ENCODE measurements around the gene CTSV. TPM values are rescaled to one million over a fixed set of nuclear protein-coding genes. Genes with fewer than 3 reads are reported as not detected.
"Not testable (repeated sequence)": the region's sequence is repeated elsewhere in the genome, so short reads cannot be mapped to it uniquely, and the experiment has no call there.

The CTSV gene
- total RNA-seq, 3 donors from 2014 or later (not counting 1 experiment from before 2014, with no cell fraction given), result 0.05 TPM; not detected in 2

DNA sequence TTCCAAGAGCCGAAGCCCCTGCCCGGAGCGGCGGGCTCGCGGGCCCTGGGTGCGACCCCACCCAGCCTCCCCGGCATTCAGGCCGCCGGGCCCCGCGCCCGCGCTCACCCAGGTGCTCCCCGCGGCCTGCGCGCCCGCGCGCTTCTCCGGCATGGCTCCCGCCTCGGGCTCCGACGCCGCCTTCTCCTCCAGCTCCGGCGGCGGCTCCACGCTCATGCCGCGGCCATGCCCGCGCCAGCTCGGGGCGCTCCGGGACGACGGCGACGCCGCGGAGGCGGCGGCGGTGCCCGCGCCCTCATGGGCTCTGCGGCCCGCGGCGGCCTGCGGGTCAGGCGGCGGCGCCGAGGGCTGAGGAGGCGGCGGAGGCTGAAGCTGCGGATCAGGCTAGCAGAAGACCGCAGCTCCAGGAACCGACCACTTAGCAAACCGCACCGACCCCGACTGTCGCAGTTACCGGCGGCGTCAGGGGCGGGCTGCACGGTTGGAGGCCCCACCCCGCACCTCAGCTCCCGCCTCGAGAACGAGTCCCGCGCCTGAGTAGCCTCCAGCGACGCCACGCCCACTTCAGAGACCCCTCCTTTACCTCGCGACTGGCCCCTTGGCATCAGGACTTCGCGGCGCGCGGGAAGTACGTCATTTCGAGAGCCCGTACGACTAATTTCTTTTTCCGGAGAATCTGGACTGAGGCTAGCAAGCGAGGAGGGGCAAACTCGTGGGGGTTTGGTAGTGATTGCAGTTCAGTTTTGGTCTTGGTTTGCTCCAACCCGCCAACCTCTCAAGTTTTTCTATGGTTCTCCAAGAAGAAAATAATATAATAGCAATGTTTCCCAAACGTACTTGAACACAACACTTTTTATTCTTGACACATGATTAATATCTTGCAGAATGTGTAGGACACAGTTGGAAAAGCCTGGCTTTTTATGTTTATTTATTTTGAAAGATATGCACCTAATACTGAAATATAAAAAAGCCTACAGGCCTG, 25.5 kb downstream of the CTSV start:
- under 1% methylated on average over 66 of the region's 97 CpGs for WGBS (ENCODE audit: insufficient coverage)
- H3K9me3 ChIP-seq (ENCODE audit: control insufficient read depth, insufficient read depth, low read length); intact Hi-C loops (cut with micrococcal nuclease): not testable (repeated sequence)

DNA sequence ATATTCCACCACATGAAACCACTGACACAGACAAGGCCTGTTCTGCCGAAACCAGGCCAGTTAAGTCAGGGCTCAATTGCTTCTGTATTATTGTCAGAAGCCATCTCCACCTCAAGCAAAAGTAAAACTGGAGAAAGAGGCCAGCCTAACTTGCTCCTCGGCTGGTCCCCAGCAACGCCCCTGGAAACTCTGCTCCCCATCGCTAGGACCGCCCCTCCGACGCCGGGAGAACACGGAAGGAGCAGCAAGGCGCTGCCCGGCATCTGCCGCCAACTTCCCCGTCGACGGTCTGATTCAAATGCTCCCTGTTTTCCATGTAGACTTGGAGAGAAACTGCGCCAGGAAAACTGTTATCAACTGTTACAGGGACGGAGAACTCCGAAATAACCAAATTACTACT, 26.3 kb downstream of the CTSV start:
- H3K27me3 Mint-ChIP-seq (ENCODE audit: low read depth in 2 of 2); H3K4me1 ChIP-seq (ENCODE audit: control insufficient read depth, insufficient read depth, low read length); H3K9me3 ChIP-seq (ENCODE audit: control insufficient read depth, insufficient read depth, low read length); H3K9me3 Mint-ChIP-seq; intact Hi-C loops (cut with micrococcal nuclease); H3K36me3 ChIP-seq (ENCODE audit: control insufficient read depth, insufficient read depth, low read length); H3K27me3 ChIP-seq (ENCODE audit: control insufficient read depth, insufficient read depth, low read length); H3K36me3 Mint-ChIP-seq: not testable (repeated sequence)
- Mint-ChIP-seq H3K4me3 (peak overlapping the region; percentile 86), H3K4me1 (peaks cover 11 to 16% of the 10 kb centered on the region in 2 donors), H3K27ac (peak overlapping the region; percentile 80 to 83)
- ATAC-seq (peak; percentile 24 to 63 (median 32)), DNase-seq (peak in 1 of 2 donors; percentile 41)
- Histone ChIP-seq H3K4me3 (ENCODE audit: low read length) (peak overlapping the region; percentile 32), H3K27ac (ENCODE audit: low read length) (peak overlapping the region; percentile 61)
- WGBS (ENCODE audit: insufficient coverage), result 2% methylated on average over 6 of the region's 18 CpGs

More for the DNA sequence above, 25.5 kb downstream of the CTSV start:
- Histone ChIP-seq H3K27ac (ENCODE audit: low read length) (peak overlapping the region; percentile 80), H3K4me3 (ENCODE audit: low read length) (peak overlapping the region; percentile 61)
- not testable (repeated sequence) for H3K9me3 Mint-ChIP-seq; H3K4me1 ChIP-seq (ENCODE audit: control insufficient read depth, insufficient read depth, low read length); H3K36me3 Mint-ChIP-seq; H3K36me3 ChIP-seq (ENCODE audit: control insufficient read depth, insufficient read depth, low read length); H3K27me3 ChIP-seq (ENCODE audit: control insufficient read depth, insufficient read depth, low read length); H3K27me3 Mint-ChIP-seq (ENCODE audit: low read depth in 2 of 2)
- peaks cover 11 to 16% of the 10 kb centered on the region in 2 donors for H3K4me1 Mint-ChIP-seq
- H3K27ac Mint-ChIP-seq, result peak overlapping the region; percentile 89 to 91
- DNase-seq (peak; percentile 64 to 80), ATAC-seq (peak; percentile 96 to 98 (median 97))
- peak overlapping the region; percentile 93 for H3K4me3 Mint-ChIP-seq

DNA sequence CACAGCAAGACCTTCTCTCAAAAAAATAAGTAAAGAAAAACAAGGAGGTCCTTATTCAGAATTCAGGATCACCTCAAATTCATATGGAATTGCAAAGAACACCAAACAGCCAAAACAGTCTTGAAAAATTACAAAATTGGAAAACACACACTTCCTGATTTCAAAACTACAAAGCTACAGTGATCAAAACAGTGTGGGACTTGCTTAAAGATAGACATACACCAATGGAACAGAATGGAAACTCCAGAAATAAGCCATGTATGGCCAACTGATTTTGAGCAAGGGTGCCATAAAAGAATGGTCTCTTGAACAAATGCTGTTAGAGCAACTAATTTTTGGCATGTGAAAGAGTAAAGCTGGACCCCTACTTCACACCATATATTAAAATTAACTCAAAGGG, 36.7 kb downstream of the CTSV start:
- H3K9me3 Mint-ChIP-seq; H3K27ac Mint-ChIP-seq; H3K4me3 Mint-ChIP-seq; H3K4me1 ChIP-seq (ENCODE audit: control insufficient read depth, insufficient read depth, low read length); H3K4me3 ChIP-seq (ENCODE audit: low read length); H3K36me3 ChIP-seq (ENCODE audit: control insufficient read depth, insufficient read depth, low read length); H3K27me3 ChIP-seq (ENCODE audit: control insufficient read depth, insufficient read depth, low read length); H3K27me3 Mint-ChIP-seq (ENCODE audit: low read depth in 2 of 2); DNase-seq; H3K9me3 ChIP-seq (ENCODE audit: control insufficient read depth, insufficient read depth, low read length); H3K27ac ChIP-seq (ENCODE audit: low read length); ATAC-seq; intact Hi-C loops (cut with micrococcal nuclease); H3K36me3 Mint-ChIP-seq: not testable (repeated sequence)
- peaks cover 23% of the 10 kb centered on the region in 2 donors for H3K4me1 Mint-ChIP-seq

DNA sequence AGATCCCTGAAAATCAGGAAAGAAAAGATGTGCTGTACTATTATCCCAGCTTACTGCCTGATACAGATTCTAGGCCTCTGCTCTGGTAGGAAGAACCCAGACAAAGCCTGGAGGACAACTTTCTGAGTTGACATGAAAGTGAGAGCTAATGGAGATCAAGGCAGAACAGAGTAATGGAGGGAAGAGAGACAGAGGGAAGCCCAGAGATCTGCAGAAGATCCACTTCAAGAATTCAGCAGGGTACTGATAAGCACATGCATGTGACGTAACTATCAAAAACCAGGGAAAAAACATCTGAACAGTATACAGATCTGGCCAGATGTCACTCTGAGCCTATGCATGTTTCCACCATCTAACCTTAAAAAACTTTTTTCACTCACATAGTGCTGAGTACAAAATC, 37.6 kb downstream of the CTSV start:
- intact Hi-C loops (cut with micrococcal nuclease); H3K27me3 Mint-ChIP-seq (ENCODE audit: low read depth in 2 of 2); H3K4me1 ChIP-seq (ENCODE audit: control insufficient read depth, insufficient read depth, low read length); H3K27ac Mint-ChIP-seq; H3K9me3 ChIP-seq (ENCODE audit: control insufficient read depth, insufficient read depth, low read length); DNase-seq; H3K27me3 ChIP-seq (ENCODE audit: control insufficient read depth, insufficient read depth, low read length); H3K36me3 ChIP-seq (ENCODE audit: control insufficient read depth, insufficient read depth, low read length); ATAC-seq; H3K4me3 ChIP-seq (ENCODE audit: low read length); H3K36me3 Mint-ChIP-seq; H3K9me3 Mint-ChIP-seq; H3K4me3 Mint-ChIP-seq; H3K27ac ChIP-seq (ENCODE audit: low read length): not testable (repeated sequence)
- no CpG with 5 or more reads among the region's 1 CpG for WGBS (ENCODE audit: insufficient coverage)
- peaks cover 23% of the 10 kb centered on the region in 2 donors for H3K4me1 Mint-ChIP-seq

DNA sequence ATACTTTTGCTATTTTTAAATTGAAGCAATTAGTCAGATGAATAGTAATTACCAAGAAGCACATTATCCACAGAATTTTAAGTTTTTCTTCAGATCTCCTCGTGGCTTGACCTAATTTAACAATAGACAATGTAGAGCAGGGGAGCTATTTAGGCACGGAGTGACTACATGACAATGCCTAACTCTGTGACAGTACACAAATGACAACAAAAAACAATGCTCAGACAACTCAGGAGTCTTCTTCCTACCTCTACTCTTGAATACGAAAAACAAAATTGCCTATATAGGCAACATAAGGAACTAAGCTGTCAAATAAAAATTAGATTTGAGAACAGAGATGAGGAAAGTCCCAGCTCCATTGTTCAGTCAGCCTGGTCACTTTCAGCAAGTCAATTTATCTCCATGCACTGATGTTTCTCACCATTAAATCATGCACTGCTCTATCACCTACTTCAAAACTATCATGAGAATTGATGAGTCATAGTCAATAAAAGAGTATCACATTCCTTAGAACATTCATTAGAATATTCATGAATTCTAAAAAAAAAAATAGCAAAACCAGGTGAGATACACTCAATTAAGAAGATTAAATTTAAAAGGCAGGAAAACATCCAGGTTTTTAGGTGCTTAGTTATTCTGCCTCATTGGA, 38.7 kb downstream of the CTSV start:
- no CpG with 5 or more reads among the region's 3 CpGs for WGBS (ENCODE audit: insufficient coverage)
- H3K9me3 ChIP-seq (ENCODE audit: control insufficient read depth, insufficient read depth, low read length); H3K27me3 Mint-ChIP-seq (ENCODE audit: low read depth in 2 of 2); DNase-seq; H3K4me3 Mint-ChIP-seq; H3K36me3 Mint-ChIP-seq; intact Hi-C loops (cut with micrococcal nuclease); H3K27me3 ChIP-seq (ENCODE audit: control insufficient read depth, insufficient read depth, low read length); H3K36me3 ChIP-seq (ENCODE audit: control insufficient read depth, insufficient read depth, low read length); ATAC-seq; H3K4me3 ChIP-seq (ENCODE audit: low read length); H3K27ac ChIP-seq (ENCODE audit: low read length); H3K9me3 Mint-ChIP-seq; H3K4me1 ChIP-seq (ENCODE audit: control insufficient read depth, insufficient read depth, low read length); H3K27ac Mint-ChIP-seq: not testable (repeated sequence)
- peaks cover 18 to 23% of the 10 kb centered on the region in 2 donors for H3K4me1 Mint-ChIP-seq

- H3K27me3 ChIP-seq (ENCODE audit: control insufficient read depth, insufficient read depth, low read length); H3K4me3 ChIP-seq (ENCODE audit: low read length); H3K27me3 Mint-ChIP-seq (ENCODE audit: low read depth in 2 of 2); H3K36me3 ChIP-seq (ENCODE audit: control insufficient read depth, insufficient read depth, low read length); H3K4me1 ChIP-seq (ENCODE audit: control insufficient read depth, insufficient read depth, low read length); DNase-seq; H3K27ac Mint-ChIP-seq; H3K36me3 Mint-ChIP-seq; H3K27ac ChIP-seq (ENCODE audit: low read length); H3K4me3 Mint-ChIP-seq; H3K9me3 Mint-ChIP-seq; ATAC-seq; intact Hi-C loops (cut with micrococcal nuclease); H3K9me3 ChIP-seq (ENCODE audit: control insufficient read depth, insufficient read depth, low read length): not testable (repeated sequence)
- no CpG with 5 or more reads among the region's 1 CpG for WGBS (ENCODE audit: insufficient coverage)
- peaks cover 18 to 23% of the 10 kb centered on the region in 2 donors for H3K4me1 Mint-ChIP-seq
These were observed 39.2 kb downstream of the CTSV start for GRCh38 chr9:96999733-97000132.

GRCh38 chr9:96997009-96997701, 41.8 kb downstream of the CTSV start:
- H3K27me3 Mint-ChIP-seq (ENCODE audit: low read depth in 2 of 2); H3K4me1 ChIP-seq (ENCODE audit: control insufficient read depth, insufficient read depth, low read length); H3K27ac ChIP-seq (ENCODE audit: low read length); DNase-seq; H3K36me3 ChIP-seq (ENCODE audit: control insufficient read depth, insufficient read depth, low read length); ATAC-seq; H3K4me3 Mint-ChIP-seq; intact Hi-C loops (cut with micrococcal nuclease); H3K4me3 ChIP-seq (ENCODE audit: low read length); H3K27me3 ChIP-seq (ENCODE audit: control insufficient read depth, insufficient read depth, low read length); H3K27ac Mint-ChIP-seq; H3K36me3 Mint-ChIP-seq; H3K9me3 ChIP-seq (ENCODE audit: control insufficient read depth, insufficient read depth, low read length); H3K9me3 Mint-ChIP-seq: not testable (repeated sequence)
- peaks cover 13 to 16% of the 10 kb centered on the region in 2 donors for H3K4me1 Mint-ChIP-seq
- 50% methylated on average over 1 of the region's 6 CpGs for WGBS (ENCODE audit: insufficient coverage)

All from natural killer cell (primary cell).